ENCODE measurements around the gene C19orf53.
A peak's percentile ranks its signal among the peaks of the same experiment; 100 is the strongest.

DNA sequence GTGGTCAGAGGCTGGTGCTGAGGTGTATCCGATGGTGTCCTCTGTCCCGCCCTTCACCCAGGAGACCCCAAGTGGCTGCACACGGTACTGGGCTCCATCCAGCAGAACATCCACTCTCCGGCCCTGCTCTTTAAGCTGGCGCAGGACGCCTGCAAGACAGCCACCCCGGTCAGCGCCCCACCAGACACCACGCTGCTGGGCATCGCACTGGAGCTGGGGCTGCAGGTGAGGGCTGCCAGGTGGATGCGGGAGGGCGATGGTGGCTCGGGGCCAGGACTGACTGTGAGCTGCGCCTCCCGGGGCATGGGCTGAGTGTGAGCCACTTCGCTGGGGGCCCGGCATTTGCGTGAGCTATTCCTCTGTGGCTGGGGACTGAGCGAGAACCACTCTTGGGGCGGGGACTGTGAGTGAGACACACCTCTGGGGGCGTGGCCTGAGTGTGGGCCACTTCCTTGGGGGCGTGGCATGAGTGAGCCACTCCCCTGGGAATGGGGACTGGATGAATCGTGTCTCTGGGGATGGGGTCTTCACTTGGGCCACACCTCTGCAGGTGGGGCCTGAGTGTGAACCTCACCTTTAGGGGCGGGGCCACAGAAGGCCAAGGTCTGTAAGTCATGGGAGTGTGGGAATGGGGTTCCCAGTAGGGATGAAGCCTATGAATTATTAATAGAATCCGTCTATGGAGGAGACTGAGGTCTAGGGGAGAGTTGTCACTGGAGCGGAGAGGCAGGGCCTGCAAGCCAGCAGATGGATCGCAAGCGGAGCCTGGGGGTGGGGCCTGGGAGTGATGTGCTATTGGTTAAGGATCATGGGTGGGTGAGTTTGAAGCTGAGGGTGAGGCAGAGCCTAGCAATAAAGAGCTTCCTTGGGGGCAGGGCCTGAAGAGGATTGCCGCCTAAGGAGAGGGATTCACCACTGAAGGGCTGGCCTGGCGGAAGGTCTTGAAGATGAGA, 51.5 kb downstream of the C19orf53 start:
- TF ChIP-seq, protein P1, sequence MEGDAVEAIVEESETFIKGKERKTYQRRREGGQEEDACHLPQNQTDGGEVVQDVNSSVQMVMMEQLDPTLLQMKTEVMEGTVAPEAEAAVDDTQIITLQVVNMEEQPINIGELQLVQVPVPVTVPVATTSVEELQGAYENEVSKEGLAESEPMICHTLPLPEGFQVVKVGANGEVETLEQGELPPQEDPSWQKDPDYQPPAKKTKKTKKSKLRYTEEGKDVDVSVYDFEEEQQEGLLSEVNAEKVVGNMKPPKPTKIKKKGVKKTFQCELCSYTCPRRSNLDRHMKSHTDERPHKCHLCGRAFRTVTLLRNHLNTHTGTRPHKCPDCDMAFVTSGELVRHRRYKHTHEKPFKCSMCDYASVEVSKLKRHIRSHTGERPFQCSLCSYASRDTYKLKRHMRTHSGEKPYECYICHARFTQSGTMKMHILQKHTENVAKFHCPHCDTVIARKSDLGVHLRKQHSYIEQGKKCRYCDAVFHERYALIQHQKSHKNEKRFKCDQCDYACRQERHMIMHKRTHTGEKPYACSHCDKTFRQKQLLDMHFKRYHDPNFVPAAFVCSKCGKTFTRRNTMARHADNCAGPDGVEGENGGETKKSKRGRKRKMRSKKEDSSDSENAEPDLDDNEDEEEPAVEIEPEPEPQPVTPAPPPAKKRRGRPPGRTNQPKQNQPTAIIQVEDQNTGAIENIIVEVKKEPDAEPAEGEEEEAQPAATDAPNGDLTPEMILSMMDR (IDR thresholded peaks at IDR 0.05 in 2 of 3, conservative IDR thresholded peaks at IDR 0.05 in 1 of 3; ENCODE audit: borderline replicate concordance in 1 of 3, insufficient read depth in 1 of 3, low read depth in 2 of 3, low read length in 2 of 3), result peak in 1 of 3 experiments; percentile 22; a peak in 2 of 6 replicates
- TF ChIP-seq POLR2AphosphoS5 (IDR thresholded peaks at IDR 0.05; ENCODE audit: low read depth, low read length) (no peak), POLR2A (IDR thresholded peaks at IDR 0.05; ENCODE audit: borderline replicate concordance, extremely low read depth, insufficient read depth, insufficient read length) (no peak), EGR1 (IDR thresholded peaks at IDR 0.05; ENCODE audit: low read depth) (no peak), YY1 (IDR thresholded peaks at IDR 0.05; ENCODE audit: extremely low read depth, insufficient replicate concordance, low read depth, low read length) (no peak), SIN3A (IDR thresholded peaks at IDR 0.05; ENCODE audit: low read depth) (no peak), EZH2 (IDR thresholded peaks at IDR 0.05) (no peak), ZNF274 (IDR thresholded peaks at IDR 0.05; ENCODE audit: low read depth, low read length) (no peak), ZFX (IDR thresholded peaks at IDR 0.05) (no peak), EZH2phosphoT487 (IDR thresholded peaks at IDR 0.05; ENCODE audit: borderline replicate concordance) (no peak), RAD21 (IDR thresholded peaks at IDR 0.05; ENCODE audit: low read depth) (no peak)
- TF ChIP-seq, protein P2, sequence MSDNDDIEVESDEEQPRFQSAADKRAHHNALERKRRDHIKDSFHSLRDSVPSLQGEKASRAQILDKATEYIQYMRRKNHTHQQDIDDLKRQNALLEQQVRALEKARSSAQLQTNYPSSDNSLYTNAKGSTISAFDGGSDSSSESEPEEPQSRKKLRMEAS (IDR thresholded peaks at IDR 0.05), result no peak
- TF ChIP-seq, protein P3, sequence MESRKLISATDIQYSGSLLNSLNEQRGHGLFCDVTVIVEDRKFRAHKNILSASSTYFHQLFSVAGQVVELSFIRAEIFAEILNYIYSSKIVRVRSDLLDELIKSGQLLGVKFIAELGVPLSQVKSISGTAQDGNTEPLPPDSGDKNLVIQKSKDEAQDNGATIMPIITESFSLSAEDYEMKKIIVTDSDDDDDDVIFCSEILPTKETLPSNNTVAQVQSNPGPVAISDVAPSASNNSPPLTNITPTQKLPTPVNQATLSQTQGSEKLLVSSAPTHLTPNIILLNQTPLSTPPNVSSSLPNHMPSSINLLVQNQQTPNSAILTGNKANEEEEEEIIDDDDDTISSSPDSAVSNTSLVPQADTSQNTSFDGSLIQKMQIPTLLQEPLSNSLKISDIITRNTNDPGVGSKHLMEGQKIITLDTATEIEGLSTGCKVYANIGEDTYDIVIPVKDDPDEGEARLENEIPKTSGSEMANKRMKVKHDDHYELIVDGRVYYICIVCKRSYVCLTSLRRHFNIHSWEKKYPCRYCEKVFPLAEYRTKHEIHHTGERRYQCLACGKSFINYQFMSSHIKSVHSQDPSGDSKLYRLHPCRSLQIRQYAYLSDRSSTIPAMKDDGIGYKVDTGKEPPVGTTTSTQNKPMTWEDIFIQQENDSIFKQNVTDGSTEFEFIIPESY (IDR thresholded peaks at IDR 0.05; ENCODE audit: extremely low read depth, insufficient replicate concordance, low read length), result no peak
- TF ChIP-seq, protein P4, sequence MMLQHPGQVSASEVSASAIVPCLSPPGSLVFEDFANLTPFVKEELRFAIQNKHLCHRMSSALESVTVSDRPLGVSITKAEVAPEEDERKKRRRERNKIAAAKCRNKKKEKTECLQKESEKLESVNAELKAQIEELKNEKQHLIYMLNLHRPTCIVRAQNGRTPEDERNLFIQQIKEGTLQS (IDR thresholded peaks at IDR 0.05), result no peak

Measured in HCT116 (cell line).